DND-41 (cell line): Measurements from ENCODE around the gene STMN3.

Experiments used
- ATAC-seq: fragments of 200-7000 bp; cut with Tn5 transposase; 3 replicates; pipeline ENCODE4 v1.9.1; 2021; ENCODE audit warnings: low read depth; ENCODE audit not compliant: insufficient read depth
- DNase-seq: peaks from one replicate; pipeline ENCODE4 v3.0.0-alpha.2; 2020
- H2AFZ ChIP-seq: 2 replicates; pipeline ENCODE4 v1.6.0; 2012; ENCODE audit warnings: low read depth, low read length
- H3K27ac ChIP-seq: 2 replicates; pipeline ENCODE4 v1.5.1; 2012; ENCODE audit warnings: low read length, inconsistent platforms
- H3K27me3 ChIP-seq: fragments of 200-600 bp; sonication (generic); 2 replicates; pipeline ENCODE4 v1.6.0; 2012; ENCODE audit warnings: low read length, mild to moderate bottlenecking, inconsistent platforms; ENCODE audit not compliant: insufficient read depth, poor library complexity
- H3K36me3 ChIP-seq: 2 replicates; pipeline ENCODE4 v1.5.1; 2012; ENCODE audit warnings: low read length, inconsistent platforms; ENCODE audit not compliant: insufficient read depth
- H3K4me1 ChIP-seq: 2 replicates; pipeline ENCODE4 v1.5.1; 2012; ENCODE audit warnings: mild to moderate bottlenecking, low read length; ENCODE audit not compliant: insufficient read depth
- H3K4me2 ChIP-seq: 2 replicates; pipeline ENCODE4 v1.6.0; 2012; ENCODE audit warnings: mild to moderate bottlenecking, moderate library complexity, low read length, inconsistent platforms; ENCODE audit not compliant: insufficient read depth
- H3K4me3 ChIP-seq, 2 experiments: fragments of 200-600 bp in 1 of 2; shearing (Covaris generic) in 1 of 2; 2 replicates each; pipeline ENCODE4 v1.5.1; 2012 to 2016; ENCODE audit warnings: inconsistent platforms in 2 of 2, low read length in 2 of 2, mild to moderate bottlenecking in 2 of 2, low read depth in 1 of 2, moderate library complexity in 1 of 2
- H3K79me2 ChIP-seq: 2 replicates; pipeline ENCODE4 v1.6.0; 2012; ENCODE audit warnings: low read length, inconsistent platforms; ENCODE audit not compliant: insufficient read depth
- H3K9ac ChIP-seq: 2 replicates; pipeline ENCODE4 v1.6.0; 2012; ENCODE audit warnings: low read depth, mild to moderate bottlenecking, inconsistent platforms, low read length, moderate library complexity
- H3K9me3 ChIP-seq: 2 replicates; pipeline ENCODE4 v1.5.1; 2012; ENCODE audit warnings: low read length, moderate library complexity, mild to moderate bottlenecking, inconsistent platforms; ENCODE audit not compliant: insufficient read depth, severe bottlenecking
- H4K20me1 ChIP-seq: 2 replicates; pipeline ENCODE4 v1.6.0; 2012; ENCODE audit warnings: low read length; ENCODE audit not compliant: insufficient read depth
- EZH2 ChIP-seq: IDR thresholded peaks from 3 replicates; pipeline ENCODE4 v1.6.1; 2012; ENCODE audit warnings: borderline replicate concordance, low read depth, mild to moderate bottlenecking, moderate library complexity, low read length, inconsistent platforms; ENCODE audit not compliant: severe bottlenecking
- TF ChIP-seq, protein P1 (sequence below): IDR thresholded peaks from 2 replicates; pipeline ENCODE4 v1.5.1; 2012; ENCODE audit warnings: borderline replicate concordance, low read length, moderate library complexity, mild to moderate bottlenecking; ENCODE audit not compliant: poor library complexity, severe bottlenecking; ENCODE audit errors: extremely low read depth

STMN3 gene

DNA sequence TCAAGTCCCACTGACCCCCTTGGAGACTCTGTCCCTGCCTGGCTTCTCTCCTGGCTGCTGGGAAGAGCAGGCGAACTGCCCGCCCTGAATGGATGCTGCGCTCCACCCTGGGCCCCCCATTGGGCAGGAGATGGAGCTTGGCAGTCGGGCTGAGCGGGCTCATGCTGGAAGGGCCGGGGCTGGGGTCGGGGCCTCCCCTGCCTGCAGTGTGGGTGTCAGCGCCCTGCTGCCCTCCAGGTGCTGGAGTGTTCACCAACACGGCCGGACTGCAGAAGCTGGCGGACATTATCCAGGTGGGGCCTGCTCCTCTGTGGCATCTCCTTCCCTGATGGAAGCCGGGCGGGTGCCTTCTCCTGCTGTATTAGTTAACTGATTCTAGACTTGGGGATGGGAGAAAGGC is 27.2 kb upstream of the STMN3 start:
- Histone ChIP-seq H3K9ac (no peak overlapping the region), H2AFZ (no peak overlapping the region), H3K4me1 (no peaks in the 10 kb centered on the region), H3K27me3 (no peaks in the 10 kb centered on the region), H3K79me2 (no peaks in the 10 kb centered on the region), H3K9me3 (no peaks in the 10 kb centered on the region), H3K4me3 (no peak overlapping the region), H4K20me1 (peaks cover 21% of the 10 kb centered on the region), H3K27ac (no peak overlapping the region), H3K4me2 (no peak overlapping the region), H3K36me3 (peaks cover 66% of the 10 kb centered on the region)
- TF ChIP-seq, protein P1, sequence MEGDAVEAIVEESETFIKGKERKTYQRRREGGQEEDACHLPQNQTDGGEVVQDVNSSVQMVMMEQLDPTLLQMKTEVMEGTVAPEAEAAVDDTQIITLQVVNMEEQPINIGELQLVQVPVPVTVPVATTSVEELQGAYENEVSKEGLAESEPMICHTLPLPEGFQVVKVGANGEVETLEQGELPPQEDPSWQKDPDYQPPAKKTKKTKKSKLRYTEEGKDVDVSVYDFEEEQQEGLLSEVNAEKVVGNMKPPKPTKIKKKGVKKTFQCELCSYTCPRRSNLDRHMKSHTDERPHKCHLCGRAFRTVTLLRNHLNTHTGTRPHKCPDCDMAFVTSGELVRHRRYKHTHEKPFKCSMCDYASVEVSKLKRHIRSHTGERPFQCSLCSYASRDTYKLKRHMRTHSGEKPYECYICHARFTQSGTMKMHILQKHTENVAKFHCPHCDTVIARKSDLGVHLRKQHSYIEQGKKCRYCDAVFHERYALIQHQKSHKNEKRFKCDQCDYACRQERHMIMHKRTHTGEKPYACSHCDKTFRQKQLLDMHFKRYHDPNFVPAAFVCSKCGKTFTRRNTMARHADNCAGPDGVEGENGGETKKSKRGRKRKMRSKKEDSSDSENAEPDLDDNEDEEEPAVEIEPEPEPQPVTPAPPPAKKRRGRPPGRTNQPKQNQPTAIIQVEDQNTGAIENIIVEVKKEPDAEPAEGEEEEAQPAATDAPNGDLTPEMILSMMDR = no peak
- no peak for TF ChIP-seq EZH2
- DNase-seq = no peak
- no peak for ATAC-seq

DNA sequence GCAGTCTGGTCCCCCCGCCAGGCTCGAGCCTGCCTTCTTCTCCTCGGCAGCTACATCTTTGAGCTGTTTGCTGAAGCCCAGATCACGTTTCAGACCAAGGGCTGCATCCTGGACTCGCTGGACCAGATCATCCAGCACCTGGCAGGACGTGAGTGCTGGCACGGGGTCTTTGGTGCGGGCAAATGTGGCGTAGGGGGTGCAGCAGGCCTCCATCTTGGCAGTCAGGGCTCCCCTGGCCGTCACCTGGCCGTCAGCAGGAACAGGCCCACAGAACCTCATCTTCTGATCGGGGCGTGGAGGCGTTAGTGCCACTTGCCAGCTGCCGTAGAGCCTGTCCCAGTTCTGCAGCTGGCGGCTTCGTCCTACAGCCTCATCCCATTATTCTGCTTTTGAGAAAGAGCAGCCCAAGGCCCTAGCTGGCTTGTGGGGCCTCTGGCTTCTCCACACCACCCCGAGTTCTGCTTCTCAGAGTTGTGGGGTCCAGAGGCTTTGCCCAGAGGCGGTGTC is 26.6 kb upstream of the STMN3 start:
- Histone ChIP-seq H3K36me3 (peaks cover 70% of the 10 kb centered on the region), H3K9ac (no peak overlapping the region), H2AFZ (no peak overlapping the region), H3K27me3 (no peaks in the 10 kb centered on the region), H3K4me2 (no peak overlapping the region), H3K79me2 (no peaks in the 10 kb centered on the region), H3K4me3 (no peak overlapping the region), H4K20me1 (peaks cover 21% of the 10 kb centered on the region), H3K4me1 (no peaks in the 10 kb centered on the region), H3K9me3 (no peaks in the 10 kb centered on the region), H3K27ac (no peak overlapping the region)
- ATAC-seq (no peak), DNase-seq (no peak)
- TF ChIP-seq, protein P1 = no peak
- no peak for TF ChIP-seq EZH2

DNA sequence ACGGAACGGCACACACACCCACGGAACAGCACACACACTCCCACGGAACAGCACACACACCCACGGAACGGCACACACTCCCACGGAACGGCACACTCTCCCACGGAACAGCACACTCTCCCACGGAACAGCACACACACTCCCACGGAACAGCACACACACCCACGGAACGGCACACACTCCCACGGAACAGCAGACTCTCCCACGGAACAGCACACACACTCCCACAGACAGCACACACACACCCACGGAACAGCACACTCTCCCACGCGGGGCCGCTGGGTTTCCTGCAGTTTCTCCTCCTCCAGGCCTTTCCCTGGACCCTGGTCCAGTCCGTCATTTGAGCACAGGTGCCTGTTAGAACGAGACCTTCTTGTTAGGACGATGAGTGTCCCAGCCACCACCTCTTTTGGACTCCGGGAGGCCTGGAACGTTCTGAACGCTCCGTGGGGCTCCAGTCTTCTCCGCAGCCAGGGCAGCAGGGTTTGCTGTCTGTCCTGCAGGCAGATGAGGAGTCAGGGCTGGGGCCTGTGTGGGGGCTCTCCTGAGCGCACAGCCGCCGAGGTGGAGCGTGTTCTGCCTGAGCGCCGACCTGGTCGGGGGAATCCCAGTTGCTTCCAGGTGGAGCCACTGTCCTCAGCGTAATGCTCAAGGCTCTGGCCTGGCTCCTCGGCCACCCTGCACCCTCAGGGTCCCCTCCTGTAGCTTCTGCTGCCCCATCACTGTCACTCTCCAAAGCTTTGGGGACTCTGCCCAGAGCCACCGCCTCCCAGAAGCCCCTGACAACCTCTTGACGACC is 25.6 kb upstream of the STMN3 start:
- H3K4me3 ChIP-seq = no peak overlapping the region
- H4K20me1 ChIP-seq = peaks cover 21% of the 10 kb centered on the region
- DNase-seq = no peak
- TF ChIP-seq EZH2 = no peak
- TF ChIP-seq, protein P1 = no peak
- no peak overlapping the region for H3K27ac ChIP-seq
- H3K4me2 ChIP-seq = no peak overlapping the region
- H3K36me3 ChIP-seq = peaks cover 78% of the 10 kb centered on the region
- ATAC-seq = no peak
- no peak overlapping the region for H2AFZ ChIP-seq
- no peaks in the 10 kb centered on the region for H3K79me2 ChIP-seq
- H3K4me1 ChIP-seq = no peaks in the 10 kb centered on the region
- H3K9me3 ChIP-seq = no peaks in the 10 kb centered on the region
- no peak overlapping the region for H3K9ac ChIP-seq
- no peaks in the 10 kb centered on the region for H3K27me3 ChIP-seq
